CD4-positive, alpha-beta T cell treated with Interleukin-12 subunit alpha and Interleukin-12 subunit beta, for 1 hour (primary cell): ENCODE results near the gene FANCC.
"Not testable (repeated sequence)": the region's sequence is repeated elsewhere in the genome, so short reads cannot be mapped to it uniquely, and the experiment has no call there.

Source experiments
- DNase-seq: peaks from one replicate; pipeline ENCODE4 v3.0.0-alpha.2; 2020

The FANCC gene

GRCh38 chr9:95329061-95329460, 11.6 kb upstream of the FANCC start:
- DNase-seq: not testable (repeated sequence)

DNA sequence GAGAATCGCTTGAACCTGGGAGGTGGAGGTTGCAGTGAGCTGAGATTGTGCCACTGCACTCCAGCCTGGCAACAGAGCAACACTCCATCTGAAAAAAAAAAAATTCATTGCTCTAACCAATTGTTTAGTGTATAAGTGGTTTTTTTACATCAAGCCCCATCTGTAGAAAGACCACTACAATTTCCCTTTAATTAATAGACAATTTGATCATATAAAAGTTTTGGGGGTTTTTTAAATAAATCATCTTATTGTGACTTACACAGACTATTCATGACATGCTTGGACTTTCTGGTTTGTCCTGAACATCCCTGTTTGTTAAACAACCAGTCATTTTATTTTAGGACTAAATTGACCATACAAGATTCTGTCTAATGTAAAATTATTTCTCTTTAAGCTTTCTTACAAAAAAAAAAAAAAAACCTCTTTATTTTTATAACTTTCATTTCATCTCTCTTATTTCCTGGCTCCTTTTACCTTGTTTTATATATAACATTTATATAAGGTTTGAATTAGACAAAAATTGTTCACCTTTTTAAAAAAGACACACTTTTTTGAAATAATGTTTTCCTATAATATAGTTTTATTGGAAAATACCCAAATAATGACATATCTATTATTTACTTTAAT, 9.8 kb upstream of the FANCC start:
- DNase-seq: no peak

- DNase-seq: no peak
Observed at GRCh38 chr9:95325221-95325620, 7.7 kb upstream of the FANCC start.

- DNase-seq: no peak
Observed at GRCh38 chr9:95317893-95318211, 343 bp upstream of the FANCC start.

GRCh38 chr9:95316794-95317118, 753 bp downstream of the FANCC start:
- no peak for DNase-seq

DNA sequence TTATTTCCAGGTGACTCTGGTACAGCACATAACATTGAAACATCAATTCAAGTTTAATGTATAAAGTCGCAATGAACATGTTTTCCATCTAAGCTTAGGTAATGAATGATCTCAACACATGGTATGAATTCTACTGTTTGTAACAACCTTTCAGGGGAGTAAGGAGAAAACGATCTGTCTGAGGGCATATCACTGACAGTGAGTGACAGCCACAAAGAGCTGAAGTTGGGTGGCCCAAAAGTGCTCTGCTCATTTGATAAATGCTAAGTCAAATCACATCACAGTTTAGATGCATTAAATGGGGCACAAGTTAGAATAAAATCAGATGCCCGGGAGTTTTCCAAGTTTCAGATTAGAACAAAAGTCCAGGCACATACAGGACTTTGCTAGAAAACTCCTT, 1.2 kb downstream of the FANCC start:
- DNase-seq: no peak

- DNase-seq: no peak
Observed at GRCh38 chr9:95315108-95315746, 2.3 kb downstream of the FANCC start.

DNA sequence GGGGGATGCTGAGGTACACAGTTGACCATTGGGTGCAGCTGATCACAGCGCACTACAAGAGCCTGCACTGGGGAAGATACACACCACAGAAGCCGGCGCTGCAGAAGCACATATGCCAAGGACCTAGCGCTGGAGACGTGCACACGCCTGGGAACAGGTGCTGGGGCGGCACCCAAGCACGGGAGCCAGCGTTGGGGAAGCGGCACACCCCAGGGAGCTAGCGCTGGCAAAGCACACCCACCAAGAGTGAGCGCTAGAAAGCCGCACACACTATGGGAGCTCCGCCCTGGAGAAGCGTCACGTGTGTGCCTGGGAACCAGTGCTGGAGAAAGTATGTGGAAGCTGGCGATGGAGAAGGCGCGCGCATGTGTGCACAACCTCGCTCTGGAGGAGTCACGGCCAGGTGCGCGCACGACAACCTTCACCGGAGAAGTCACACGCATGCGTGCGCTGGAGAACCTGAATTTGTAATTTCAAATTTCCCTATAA, 4.5 kb downstream of the FANCC start:
- no peak for DNase-seq

DNA sequence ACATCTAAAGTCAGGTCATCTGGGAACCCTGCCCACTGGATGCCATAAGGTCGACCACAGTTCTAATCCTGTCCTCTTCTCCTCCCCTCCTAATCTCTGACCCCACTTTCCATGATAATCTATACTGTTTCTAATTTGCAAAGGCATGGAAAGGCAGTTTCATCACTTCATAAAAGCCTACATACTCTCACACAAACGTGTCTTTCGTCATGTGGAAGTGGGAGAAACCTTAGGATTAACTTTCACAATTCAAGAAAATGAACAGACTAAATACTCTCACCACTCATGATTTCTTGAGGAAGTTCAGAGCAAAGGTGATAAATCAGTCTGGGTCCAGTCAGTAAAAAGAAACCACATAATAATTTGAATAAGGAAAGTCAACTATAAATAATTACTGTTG, 5.5 kb downstream of the FANCC start:
- no peak for DNase-seq

- no peak for DNase-seq
Observed at GRCh38 chr9:95307538-95307937, 10.0 kb downstream of the FANCC start.

DNA sequence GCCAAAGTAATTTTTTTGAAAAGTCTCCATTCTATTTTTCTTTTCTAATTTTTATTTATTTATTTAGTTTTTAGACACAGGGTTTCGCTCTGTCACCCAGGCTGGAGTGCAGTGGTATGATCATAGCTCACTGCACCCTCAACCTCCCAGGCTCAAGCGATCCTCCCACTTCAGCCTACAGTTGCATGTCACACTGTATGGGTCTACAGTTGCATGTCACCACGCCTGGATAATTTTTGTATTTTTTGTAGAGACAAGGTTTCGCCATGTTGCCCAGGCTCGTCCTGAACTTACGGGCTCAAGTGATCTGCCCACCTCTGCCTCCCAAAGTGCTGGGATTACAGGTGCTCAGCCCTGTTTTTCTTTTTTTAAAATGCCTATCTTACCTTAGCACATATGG, 10.7 kb downstream of the FANCC start:
- no peak for DNase-seq

GRCh38 chr9:95305770-95306492, 11.6 kb downstream of the FANCC start:
- DNase-seq: no peak

GRCh38 chr9:95302479-95302878, 15.0 kb downstream of the FANCC start:
- no peak for DNase-seq

DNA sequence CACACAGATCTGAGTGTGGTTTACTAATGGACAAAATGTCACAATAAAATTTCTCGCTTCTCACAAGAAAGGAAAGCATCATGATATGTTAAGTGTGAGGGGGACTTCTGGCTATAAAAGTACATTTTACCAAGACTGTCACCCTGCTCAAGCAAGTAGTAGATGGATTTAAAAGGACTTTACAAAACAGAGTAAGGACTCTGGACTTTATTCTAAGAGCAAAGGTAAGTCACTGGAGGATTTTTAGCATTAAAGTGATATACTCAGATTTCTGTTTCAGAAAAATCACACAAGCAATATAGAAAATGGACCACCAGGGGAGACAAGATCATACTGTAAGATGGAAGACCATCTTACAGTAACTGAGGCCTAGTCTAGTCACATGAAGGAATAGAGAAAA, 19.7 kb downstream of the FANCC start:
- no peak for DNase-seq

DNA sequence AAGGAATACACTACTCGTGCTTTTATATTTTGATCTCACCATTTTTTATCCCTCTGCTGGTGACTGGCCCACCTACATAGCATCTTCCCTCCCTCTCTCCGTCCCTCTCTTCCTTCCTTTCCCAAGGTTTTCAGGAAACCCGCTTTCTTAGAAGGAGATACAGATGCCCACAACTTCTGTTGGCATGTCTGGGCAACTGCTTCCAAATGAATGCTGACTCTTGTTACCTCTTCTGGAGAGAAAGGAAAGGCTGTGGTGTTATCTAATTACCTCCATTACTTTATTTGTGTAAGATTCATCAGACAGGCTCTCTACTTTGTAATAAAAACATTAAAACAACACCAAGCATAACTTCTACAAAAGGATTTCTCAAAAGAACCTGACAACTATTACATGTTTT, 20.2 kb downstream of the FANCC start:
- DNase-seq: no peak

GRCh38 chr9:95296761-95297160, 20.7 kb downstream of the FANCC start:
- DNase-seq: no peak

DNA sequence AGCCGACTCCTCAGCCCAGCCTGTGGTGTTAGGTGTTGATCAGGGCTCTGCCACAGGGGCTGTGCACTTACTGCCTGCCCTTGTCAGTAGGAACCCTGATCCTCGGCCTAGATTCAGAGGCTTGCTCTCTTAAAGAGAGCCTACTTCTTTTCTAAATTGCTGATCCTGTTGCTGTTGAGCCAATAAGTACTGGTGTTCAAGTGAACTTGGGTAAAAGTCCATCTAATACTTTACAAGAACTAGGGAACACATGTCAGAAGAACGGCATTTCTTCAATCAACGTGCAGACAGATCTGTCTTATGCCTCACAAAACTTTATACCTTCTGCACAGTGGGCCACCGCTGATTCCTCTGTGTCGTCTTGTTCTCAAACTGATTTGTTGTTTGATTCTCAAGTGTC, 24.2 kb downstream of the FANCC start:
- DNase-seq: not testable (repeated sequence)

- DNase-seq: no peak
Observed at GRCh38 chr9:95292226-95292625, 25.3 kb downstream of the FANCC start.

DNA sequence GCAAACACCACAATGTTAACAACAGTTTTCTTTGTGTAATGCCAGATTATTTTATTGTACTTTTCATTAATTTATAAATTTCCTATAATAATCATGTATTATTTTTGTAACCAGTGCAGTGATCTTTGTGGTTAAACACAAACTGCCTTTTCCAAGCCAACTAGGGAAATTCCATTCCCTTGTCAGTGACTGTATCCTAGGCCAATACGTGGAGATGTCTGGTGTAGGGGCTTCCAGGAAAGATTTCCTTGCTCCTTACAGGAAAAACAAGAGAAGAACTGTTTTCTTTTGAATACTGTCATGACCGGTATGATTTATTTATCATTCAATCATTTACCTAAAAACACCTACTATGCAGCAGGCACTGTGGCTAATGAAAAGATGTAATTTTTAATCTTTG, 31.4 kb downstream of the FANCC start:
- no peak for DNase-seq

- no peak for DNase-seq
Observed at GRCh38 chr9:95285307-95285706, 32.2 kb downstream of the FANCC start.

GRCh38 chr9:95284162-95285080, 33.1 kb downstream of the FANCC start:
- no peak for DNase-seq

GRCh38 chr9:95283673-95284072, 33.8 kb downstream of the FANCC start:
- no peak for DNase-seq

DNA sequence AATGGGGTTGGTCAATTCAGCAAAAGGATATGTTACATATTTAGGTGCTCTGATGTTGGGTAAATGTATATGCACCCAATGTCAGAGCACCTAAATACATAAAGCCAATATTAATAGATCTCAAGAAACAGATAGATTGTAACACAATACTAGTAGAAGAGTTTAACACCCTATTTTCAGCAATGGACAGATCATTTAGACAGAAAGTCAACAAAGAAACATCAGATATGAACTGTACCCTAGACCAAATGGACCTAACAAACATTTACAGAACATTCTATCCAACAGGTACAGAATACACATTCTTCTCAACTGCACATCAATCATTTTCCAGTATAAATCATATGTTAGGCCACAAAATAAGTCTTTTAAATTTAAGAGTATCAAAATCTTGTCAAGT, 35.2 kb downstream of the FANCC start:
- no peak for DNase-seq

GRCh38 chr9:95280745-95281144, 36.8 kb downstream of the FANCC start:
- DNase-seq: no peak
